Adrenal gland (tissue), 12 donors: ENCODE data around the gene DDO. TPM values are rescaled to one million over a fixed set of nuclear protein-coding genes. Genes with fewer than 3 reads are reported as not detected.

Experiments
- DNase-seq, 7 donors: peaks; one replicate each; pipeline ENCODE4 v3.0.0-alpha.2; 2019 to 2020
- H3K27ac ChIP-seq, 5 donors: fragments of 200-600 bp; sonication (generic) in 4 of 5; 1 replicate in 3 of 5; 2 replicates in 2 of 5; pipeline versions ENCODE4 v1.5.1 to v1.8.0; 2016 to 2020; ENCODE audit warnings: mild to moderate bottlenecking in 1 of 5
- H3K27me3 ChIP-seq: fragments of 200-600 bp; 2 replicates; pipeline ENCODE4 v1.8.0; 2021
- H3K36me3 ChIP-seq, 2 donors: fragments of 200-600 bp; replicated peaks in 1 of 2; 1 replicate in 1 of 2; 2 replicates in 1 of 2; pipeline versions ENCODE4 v1.5.1 to v1.8.0; 2018 to 2022
- H3K4me1 ChIP-seq, 2 donors: fragments of 200-600 bp; replicated peaks in 1 of 2; 1 replicate in 1 of 2; 2 replicates in 1 of 2; pipeline versions ENCODE4 v1.5.1 to v1.8.0; 2018 to 2021
- H3K4me3 ChIP-seq, 4 donors: fragments of 200-600 bp; sonication (generic) in 3 of 4; one replicate each; pipeline ENCODE4 v1.5.1; 2016 to 2018
- H3K9me3 ChIP-seq, 3 donors: fragments of 200-600 bp; sonication (generic) in 1 of 3; replicated peaks in 1 of 3; 1 replicate in 2 of 3; 2 replicates in 1 of 3; pipeline versions ENCODE4 v1.5.1 to v1.8.0; 2016 to 2021
- POLR2A ChIP-seq, 2 donors: fragments of 450-650 bp; IDR thresholded peaks; one replicate each; pipeline ENCODE4 v1.6.1; 2017; ENCODE audit warnings: antibody characterized with exemption in 2 of 2, mild to moderate bottlenecking in 2 of 2, moderate library complexity in 1 of 2
- WGBS, 4 donors: extraction: QIAGEN DNeasy Blood & Tissue Kit in 2 of 4; methylation state at CpG; one replicate each; pipeline versions ENCODE4 v1.1.5 to v1.1.7; 2013 to 2017; 5-methylcytosine and 5-hydroxymethylcytosine counted together
- intact Hi-C, 2 donors: fragments of 100-400 bp; cut with DNase I; formaldehyde crosslinking; loops; one replicate each; pipeline versions ENCODE4 v1.14.1 to v1.15.0; 2022 to 2023
- polyA plus RNA-seq, 3 donors: library from polyadenylated mRNA; stranded (reverse); fragments of 200-250 nt in 2 of 3; fragments of 350-450 nt in 1 of 3; fragmentation: Illumina TruSeq in 1 of 3; extraction: RNeasy Lipid Tissue Mini Kit (QIAGEN cat#74804) in 1 of 3; gene quantifications; one replicate each; pipeline ENCODE4 v1.2.3, GENCODE V29; 2013 to 2014
- total RNA-seq, 9 donors: library from RNA; depleted of rRNA in 4 of 9; stranded (reverse); fragments of >200 nt in 4 of 9; fragments of 120-200 nt in 1 of 9; fragmentation: NEBNext Ultra II Directional in 1 of 9; extraction: Animal tissue kit (Norgen Biotek cat#: 25700) in 1 of 9; gene quantifications; one replicate each; pipeline versions ENCODE4 v1.1.0 to v1.2.4, GENCODE V29; 2013 to 2023
- TF ChIP-seq, protein P1 (sequence below), 6 experiments: fragments of 450-650 bp in 4 of 6; fragments of 200-600 bp in 2 of 6; sonication (generic) in 1 of 6; IDR thresholded peaks; 1 replicate in 5 of 6; 2 replicates in 1 of 6; pipeline versions ENCODE4 v1.5.1 to v1.8.0; 2016 to 2021; ENCODE audit warnings: antibody characterized with exemption in 6 of 6, mild to moderate bottlenecking in 2 of 6, moderate library complexity in 1 of 6
- donor health status: healthy with polysubstance abuse.
- donor health status: Bipolar disorder and iron deficiency.
- donor health status: DM: yes; HTN: yes; CAD: no.
- donor health status: DM: no; HTN: no; CAD: no.
- donor health status: DM: no; HTN: no; CAD: no.
- donor health status: DM: yes; HTN: yes; CAD: no.

The DDO gene
- total and polyA plus RNA-seq, 12 donors, result 4.4 to 19.1 (median 9.7) TPM

DNA sequence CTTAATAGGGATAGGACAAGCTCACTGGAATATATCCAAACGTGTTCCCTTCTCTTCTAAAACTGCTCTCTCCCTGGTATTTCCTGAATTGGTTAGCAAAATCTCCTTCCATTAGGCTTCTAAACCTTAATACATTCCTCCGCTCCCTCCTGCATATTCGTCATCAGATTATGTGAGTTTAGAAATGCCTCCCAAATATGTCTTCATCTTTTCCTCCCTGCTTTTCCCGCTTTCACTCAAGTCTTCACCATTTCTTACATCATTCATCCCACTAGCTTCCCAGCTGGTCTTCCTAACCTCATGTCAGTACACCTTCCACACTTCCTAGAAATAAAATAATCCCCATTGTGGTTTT lies 34.1 kb upstream of the DDO start:
- intact Hi-C loops, result no loop called here
- WGBS, 4 donors, result 66 to 77% (median 74%) methylated on average over 4 of the region's 4 CpGs

DNA sequence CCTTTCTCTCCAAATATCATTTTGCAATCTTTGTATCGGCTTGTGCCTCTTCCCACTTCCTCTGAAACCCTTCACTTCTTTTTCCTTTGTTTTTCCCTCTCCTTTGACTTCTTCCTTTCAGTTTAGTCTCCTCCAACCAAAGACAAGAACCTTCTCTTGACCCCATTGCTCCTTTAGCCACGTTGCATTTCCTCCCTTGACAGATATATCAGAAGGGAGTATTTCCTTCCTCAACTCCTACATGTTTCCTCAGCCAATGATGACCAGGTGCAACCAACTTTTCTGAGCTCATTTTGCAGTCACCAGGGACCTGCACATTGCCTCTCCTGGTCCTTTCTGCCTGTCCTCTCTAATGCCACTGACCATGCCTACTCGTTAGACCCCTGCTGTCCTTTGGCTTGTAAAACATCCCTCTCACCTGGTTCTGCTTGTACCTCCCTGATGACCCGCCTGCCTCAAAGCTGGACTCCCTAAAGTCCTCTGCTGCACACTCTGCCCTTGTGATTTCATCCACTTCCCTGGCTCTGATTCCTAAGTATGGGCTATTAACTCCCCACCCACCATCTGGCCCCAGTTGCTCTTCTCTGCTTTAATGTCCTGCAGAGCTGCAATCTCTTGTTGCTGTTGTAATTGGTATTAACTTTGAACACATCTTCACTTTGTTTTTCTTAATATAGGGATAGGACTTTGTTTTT lies 33.6 kb upstream of the DDO start:
- WGBS, 4 donors, result 49 to 59% (median 51%) methylated on average over 4 of the region's 4 CpGs
- H3K27me3 ChIP-seq, result no peaks in the 10 kb centered on the region
- TF ChIP-seq, protein P1, sequence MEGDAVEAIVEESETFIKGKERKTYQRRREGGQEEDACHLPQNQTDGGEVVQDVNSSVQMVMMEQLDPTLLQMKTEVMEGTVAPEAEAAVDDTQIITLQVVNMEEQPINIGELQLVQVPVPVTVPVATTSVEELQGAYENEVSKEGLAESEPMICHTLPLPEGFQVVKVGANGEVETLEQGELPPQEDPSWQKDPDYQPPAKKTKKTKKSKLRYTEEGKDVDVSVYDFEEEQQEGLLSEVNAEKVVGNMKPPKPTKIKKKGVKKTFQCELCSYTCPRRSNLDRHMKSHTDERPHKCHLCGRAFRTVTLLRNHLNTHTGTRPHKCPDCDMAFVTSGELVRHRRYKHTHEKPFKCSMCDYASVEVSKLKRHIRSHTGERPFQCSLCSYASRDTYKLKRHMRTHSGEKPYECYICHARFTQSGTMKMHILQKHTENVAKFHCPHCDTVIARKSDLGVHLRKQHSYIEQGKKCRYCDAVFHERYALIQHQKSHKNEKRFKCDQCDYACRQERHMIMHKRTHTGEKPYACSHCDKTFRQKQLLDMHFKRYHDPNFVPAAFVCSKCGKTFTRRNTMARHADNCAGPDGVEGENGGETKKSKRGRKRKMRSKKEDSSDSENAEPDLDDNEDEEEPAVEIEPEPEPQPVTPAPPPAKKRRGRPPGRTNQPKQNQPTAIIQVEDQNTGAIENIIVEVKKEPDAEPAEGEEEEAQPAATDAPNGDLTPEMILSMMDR (IDR thresholded peaks at IDR 0.05), result no peak
- TF ChIP-seq POLR2A (IDR thresholded peaks at IDR 0.05), result no peak
- intact Hi-C loops, result no loop called here
- no peaks in the 10 kb centered on the region for H3K36me3 ChIP-seq
- no peaks in the 10 kb centered on the region for H3K4me1 ChIP-seq
- no peak overlapping the region for H3K4me3 ChIP-seq
- no peak overlapping the region for H3K27ac ChIP-seq
- no peak for DNase-seq
- no peaks in the 10 kb centered on the region for H3K9me3 ChIP-seq

More for the DNA sequence above, 34.1 kb upstream of the DDO start:
- Histone ChIP-seq H3K4me3 (no peak overlapping the region), H3K36me3 (no peaks in the 10 kb centered on the region), H3K4me1 (no peaks in the 10 kb centered on the region), H3K9me3 (no peaks in the 10 kb centered on the region), H3K27me3 (no peaks in the 10 kb centered on the region), H3K27ac (no peak overlapping the region)
- no peak for DNase-seq
- TF ChIP-seq, protein P1 (IDR thresholded peaks at IDR 0.05), result no peak
- no peak for TF ChIP-seq POLR2A (IDR thresholded peaks at IDR 0.05)

DNA sequence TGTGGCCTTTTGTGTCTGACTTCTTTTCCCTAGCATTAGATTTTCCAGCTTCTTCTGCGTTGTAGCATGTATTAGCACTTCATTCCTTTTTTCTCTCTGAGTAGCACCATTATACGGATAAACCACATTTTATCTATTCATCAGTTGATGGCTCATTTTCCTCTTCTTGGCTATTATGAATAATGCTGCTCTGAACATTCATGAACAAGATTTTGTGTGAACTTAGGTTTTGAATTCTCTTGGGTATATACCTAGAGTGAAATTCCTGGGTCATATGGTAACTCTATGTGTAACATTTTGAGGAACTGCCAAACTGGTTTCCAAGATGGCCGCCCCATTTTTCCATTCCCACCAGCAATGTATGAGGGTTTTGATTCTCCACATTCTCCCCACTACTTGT lies 32.4 kb upstream of the DDO start:
- H3K4me1 ChIP-seq, result no peaks in the 10 kb centered on the region
- intact Hi-C loops, result no loop called here
- no peaks in the 10 kb centered on the region for H3K27me3 ChIP-seq
- no peak overlapping the region for H3K4me3 ChIP-seq
- no peak for DNase-seq
- H3K27ac ChIP-seq, result no peak overlapping the region
- 86 to 98% (median 87%) methylated on average over 3 of the region's 3 CpGs for WGBS, 4 donors
- no peak for TF ChIP-seq POLR2A (IDR thresholded peaks at IDR 0.05)
- TF ChIP-seq, protein P1 (IDR thresholded peaks at IDR 0.05), result no peak
- no peaks in the 10 kb centered on the region for H3K9me3 ChIP-seq
- H3K36me3 ChIP-seq, result no peaks in the 10 kb centered on the region

DNA sequence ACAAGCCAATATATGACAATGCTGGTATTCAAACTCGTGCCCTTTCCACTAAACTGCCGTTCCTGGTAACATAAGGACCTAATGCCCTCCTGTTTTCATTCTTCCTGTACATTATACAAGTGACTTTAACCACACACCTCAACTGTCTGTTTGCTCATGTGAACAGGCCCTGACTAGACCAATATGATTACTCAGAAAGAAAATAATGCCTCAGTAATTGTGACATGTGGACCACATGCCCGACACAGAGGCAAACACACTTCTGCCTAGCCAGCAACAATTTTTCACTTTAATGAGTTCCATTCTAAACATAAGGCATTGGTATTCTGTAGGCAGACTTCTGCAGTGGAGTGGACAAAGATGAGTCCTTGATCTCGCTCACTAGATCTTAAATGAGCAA lies 31.0 kb upstream of the DDO start:
- DNase-seq, result no peak
- Histone ChIP-seq H3K4me1 (no peaks in the 10 kb centered on the region), H3K4me3 (no peak overlapping the region), H3K27me3 (no peaks in the 10 kb centered on the region), H3K9me3 (no peaks in the 10 kb centered on the region), H3K36me3 (no peaks in the 10 kb centered on the region), H3K27ac (no peak overlapping the region)
- WGBS, 4 donors, result 64 to 74% (median 66%) methylated on average over 4 of the region's 4 CpGs
- TF ChIP-seq, protein P1 (IDR thresholded peaks at IDR 0.05), result no peak
- no peak for TF ChIP-seq POLR2A (IDR thresholded peaks at IDR 0.05)
- intact Hi-C loops, result no loop called here
